GM12864 (cell line): ENCODE measurements around the gene SYNRG.

ENCODE experiments used
- DNase-seq: peaks from one replicate; pipeline ENCODE4 v3.0.0-alpha.2; 2011; ENCODE audit warnings: low read depth
- H3K4me3 ChIP-seq: 2 replicates; pipeline ENCODE4 v1.5.1; 2011; ENCODE audit warnings: mild to moderate bottlenecking, low read depth, low read length, control low read depth
- TF ChIP-seq, protein P1 (sequence below): IDR thresholded peaks from 2 replicates; pipeline ENCODE4 v1.5.1; 2011; ENCODE audit warnings: low read depth, mild to moderate bottlenecking, moderate library complexity, low read length, control low read depth, inconsistent platforms; ENCODE audit errors: missing control alignments

The SYNRG gene

DNA sequence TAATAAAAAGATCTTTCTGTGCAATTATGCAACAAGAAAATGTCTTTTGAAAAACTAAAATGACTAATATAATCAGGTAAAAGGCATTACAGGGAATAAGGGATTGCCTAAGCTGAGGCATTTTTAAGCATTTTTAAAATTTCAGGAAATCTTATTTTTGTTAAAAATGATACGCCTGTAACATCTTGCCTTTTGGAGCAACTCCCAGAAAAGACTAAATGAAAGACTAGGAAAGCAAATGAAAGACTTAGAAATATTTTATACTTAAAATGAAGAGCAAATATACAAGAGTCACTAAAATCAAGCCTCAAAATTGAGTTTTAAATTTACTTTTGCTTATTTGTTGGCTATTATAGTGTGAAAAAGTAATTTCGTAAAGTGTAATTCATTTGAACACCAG lies 63.7 kb downstream of the SYNRG start:
- H3K4me3 ChIP-seq, result no peak overlapping the region
- DNase-seq, result no peak
- TF ChIP-seq, protein P1, sequence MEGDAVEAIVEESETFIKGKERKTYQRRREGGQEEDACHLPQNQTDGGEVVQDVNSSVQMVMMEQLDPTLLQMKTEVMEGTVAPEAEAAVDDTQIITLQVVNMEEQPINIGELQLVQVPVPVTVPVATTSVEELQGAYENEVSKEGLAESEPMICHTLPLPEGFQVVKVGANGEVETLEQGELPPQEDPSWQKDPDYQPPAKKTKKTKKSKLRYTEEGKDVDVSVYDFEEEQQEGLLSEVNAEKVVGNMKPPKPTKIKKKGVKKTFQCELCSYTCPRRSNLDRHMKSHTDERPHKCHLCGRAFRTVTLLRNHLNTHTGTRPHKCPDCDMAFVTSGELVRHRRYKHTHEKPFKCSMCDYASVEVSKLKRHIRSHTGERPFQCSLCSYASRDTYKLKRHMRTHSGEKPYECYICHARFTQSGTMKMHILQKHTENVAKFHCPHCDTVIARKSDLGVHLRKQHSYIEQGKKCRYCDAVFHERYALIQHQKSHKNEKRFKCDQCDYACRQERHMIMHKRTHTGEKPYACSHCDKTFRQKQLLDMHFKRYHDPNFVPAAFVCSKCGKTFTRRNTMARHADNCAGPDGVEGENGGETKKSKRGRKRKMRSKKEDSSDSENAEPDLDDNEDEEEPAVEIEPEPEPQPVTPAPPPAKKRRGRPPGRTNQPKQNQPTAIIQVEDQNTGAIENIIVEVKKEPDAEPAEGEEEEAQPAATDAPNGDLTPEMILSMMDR, result no peak

DNA sequence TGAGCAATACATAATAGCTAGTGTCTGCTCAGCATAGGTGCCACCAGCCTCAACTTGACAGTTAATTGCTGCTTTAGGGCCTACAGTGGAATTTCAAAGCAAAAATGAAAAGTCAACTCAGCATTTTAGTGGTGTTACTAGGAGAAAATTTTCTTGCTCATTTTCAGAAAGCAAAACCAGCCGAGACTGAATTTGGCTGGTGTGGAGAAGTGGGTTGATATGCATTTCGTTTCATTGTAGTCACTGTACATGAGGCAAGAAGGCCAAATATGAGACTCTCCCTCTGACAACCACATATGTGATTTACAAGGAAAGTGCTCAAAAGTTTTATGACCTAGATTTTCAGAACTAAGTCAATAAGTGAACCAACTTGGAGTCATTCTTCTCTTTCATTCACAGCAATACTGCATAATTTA lies 65.6 kb downstream of the SYNRG start:
- TF ChIP-seq, protein P1, result no peak
- no peak for DNase-seq
- H3K4me3 ChIP-seq, result no peak overlapping the region

DNA sequence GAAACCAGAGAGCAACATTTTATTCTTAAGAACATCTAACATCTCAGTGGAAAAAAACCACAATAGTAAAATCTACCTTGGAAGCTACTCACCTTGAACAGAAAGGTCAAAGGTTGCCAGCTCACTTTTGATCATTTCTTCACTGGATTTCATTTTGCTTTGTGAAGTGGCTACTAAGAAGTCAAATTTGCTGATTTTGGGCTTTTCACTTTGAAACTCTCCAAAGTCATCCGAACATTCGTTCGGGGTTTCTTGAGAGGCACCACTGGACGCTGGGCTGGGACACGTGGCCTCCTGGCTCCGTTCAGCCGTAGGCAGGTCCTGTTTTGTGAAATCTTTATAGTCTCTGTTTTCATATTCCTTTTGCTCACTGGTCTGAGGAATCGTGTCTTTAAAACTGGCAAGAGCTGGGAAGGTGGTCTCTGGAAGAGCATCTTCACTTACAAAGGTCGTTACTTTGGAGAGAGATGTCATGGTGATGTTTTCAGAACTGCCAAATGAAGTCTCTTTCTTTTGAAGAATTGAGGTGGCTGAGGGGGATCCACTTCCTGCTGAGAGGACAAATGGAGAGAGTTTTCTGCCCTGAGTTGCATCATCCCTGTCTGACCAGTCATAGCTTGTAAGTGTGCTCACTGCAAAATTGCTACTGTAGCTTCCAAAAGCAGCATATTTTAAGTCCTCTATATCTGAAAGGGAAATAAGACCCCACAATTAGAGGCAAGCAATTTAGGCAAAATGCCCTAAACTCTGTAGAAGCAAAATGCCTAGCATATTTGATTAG lies 67.1 kb downstream of the SYNRG start:
- DNase-seq, result no peak
- TF ChIP-seq, protein P1, result no peak
- H3K4me3 ChIP-seq, result no peak overlapping the region

DNA sequence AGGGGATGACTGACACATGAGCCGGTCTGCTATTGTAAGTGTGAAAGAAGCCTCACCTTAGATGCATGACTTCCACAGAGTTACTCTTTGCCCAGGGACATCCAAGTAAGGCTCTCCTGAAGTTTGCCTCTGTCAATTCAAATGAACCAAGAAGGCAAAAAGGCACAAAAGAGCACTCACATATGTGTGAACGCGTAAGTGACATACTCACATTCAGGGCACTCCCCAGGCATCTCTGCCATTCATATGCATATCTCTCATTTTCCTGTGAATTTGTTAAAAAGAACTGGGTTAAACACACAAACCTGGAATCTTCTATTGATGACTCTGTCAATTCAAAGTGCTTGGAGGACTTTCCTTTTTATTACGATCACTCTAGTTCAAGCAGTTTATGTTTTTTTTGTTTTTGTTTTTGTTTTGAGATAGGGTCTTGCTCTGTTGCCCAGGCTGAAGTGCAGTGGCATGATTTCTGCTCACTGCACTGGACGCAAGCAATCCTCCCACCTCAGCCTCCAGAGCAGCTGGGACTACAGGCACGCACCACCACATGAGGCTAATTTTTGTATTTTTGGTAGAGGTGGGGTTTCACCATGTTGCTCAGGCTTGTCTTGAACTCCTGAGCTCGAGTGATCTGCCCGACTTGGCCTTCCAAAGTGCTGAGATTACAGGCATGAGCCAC lies 70.1 kb downstream of the SYNRG start:
- TF ChIP-seq, protein P1, result no peak
- H3K4me3 ChIP-seq, result no peak overlapping the region
- no peak for DNase-seq

DNA sequence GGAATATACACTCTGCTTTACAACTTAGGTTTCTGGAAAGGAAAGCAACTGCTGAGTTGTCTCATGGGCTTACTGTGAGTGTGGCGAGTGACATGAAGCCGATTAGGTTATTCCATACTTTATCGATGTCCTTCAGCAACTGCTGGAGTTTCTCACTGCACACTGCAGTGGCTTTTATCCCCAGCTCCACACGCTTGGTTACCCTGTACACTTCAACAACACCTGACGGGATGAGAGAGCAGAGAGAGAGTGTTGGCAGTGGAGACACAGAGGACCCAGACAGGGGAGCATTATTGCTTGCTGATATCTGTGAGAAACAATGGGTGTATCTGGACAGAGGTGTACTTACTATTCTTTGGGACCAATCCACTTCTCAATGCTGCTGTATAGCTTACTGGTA lies 73.3 kb downstream of the SYNRG start:
- TF ChIP-seq, protein P1, result no peak
- DNase-seq, result no peak
- H3K4me3 ChIP-seq, result no peak overlapping the region

DNA sequence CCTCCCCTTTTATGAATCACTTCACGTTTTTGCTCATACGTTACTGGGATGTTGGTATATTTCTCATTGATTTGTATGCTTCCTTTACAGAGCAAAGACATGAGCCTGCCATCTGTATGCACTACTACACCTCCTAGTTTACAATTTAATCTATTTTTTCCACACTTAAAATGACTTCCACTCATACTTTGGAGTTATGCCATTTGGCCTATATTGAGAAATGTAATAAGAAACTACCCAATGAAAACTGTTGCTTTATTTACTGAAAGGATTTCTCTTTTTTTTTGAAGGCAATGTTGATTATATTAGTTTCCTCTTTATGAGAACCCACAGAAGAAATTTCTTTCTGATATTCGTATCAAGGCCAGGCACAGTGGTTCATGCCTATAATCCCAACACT lies 76.5 kb downstream of the SYNRG start:
- no peak for DNase-seq
- TF ChIP-seq, protein P1, result no peak
- no peak overlapping the region for H3K4me3 ChIP-seq
